Muscle layer of duodenum (tissue), 2 donors: ENCODE data around the gene MRPL37.

Experiments used
- H3K27ac ChIP-seq: one replicate; pipeline ENCODE4 v1.7.0; 2013; ENCODE audit warnings: mild to moderate bottlenecking, low read length
- H3K27me3 ChIP-seq: one replicate; pipeline ENCODE4 v1.7.0; 2013; ENCODE audit warnings: low read depth, mild to moderate bottlenecking, control low read depth, low read length
- H3K36me3 ChIP-seq, 2 donors: one replicate each; pipeline ENCODE4 v1.7.0; 2013; ENCODE audit warnings: low read length in 2 of 2, control low read depth in 1 of 2, mild to moderate bottlenecking in 1 of 2; ENCODE audit not compliant: insufficient read depth in 2 of 2, control insufficient read depth in 1 of 2
- H3K4me1 ChIP-seq, 2 donors: one replicate each; pipeline ENCODE4 v1.7.0; 2013; ENCODE audit warnings: low read length in 2 of 2, mild to moderate bottlenecking in 2 of 2, control low read depth in 1 of 2, moderate library complexity in 1 of 2; ENCODE audit not compliant: insufficient read depth in 2 of 2, control insufficient read depth in 1 of 2
- H3K4me3 ChIP-seq, 2 donors: one replicate each; pipeline ENCODE4 v1.7.0; 2013; ENCODE audit warnings: low read length in 2 of 2, low read depth in 1 of 2, mild to moderate bottlenecking in 1 of 2
- H3K9me3 ChIP-seq, 2 donors: one replicate each; pipeline ENCODE4 v1.7.0; 2013; ENCODE audit warnings: low read length in 2 of 2, control low read depth in 1 of 2, mild to moderate bottlenecking in 1 of 2; ENCODE audit not compliant: control insufficient read depth in 1 of 2
- donor health status: healthy.

The MRPL37 gene

DNA sequence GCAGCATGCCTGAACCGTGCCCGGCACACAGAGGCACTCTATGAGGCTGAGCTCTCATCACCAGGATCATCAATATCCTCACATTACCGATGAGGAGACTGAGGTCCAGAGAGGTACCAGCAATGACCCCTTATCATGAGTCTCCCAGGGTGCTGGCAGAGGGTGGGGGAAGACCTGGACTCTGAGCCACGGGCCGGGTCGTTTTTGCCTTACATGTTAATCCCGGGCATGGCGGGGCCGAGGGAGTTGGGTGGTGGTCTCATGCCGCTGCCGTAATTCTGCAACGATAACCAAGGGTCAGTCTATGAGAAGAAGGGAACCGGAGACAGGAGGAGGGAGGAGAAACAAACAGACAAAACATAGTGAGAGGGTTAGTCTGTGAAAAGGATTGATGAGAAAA lies 43.1 kb downstream of the MRPL37 start:
- H3K4me1 ChIP-seq: peaks cover 0 to 43% of the 10 kb centered on the region in 2 donors
- no peaks in the 10 kb centered on the region for H3K27me3 ChIP-seq
- H3K27ac ChIP-seq: no peak overlapping the region
- H3K36me3 ChIP-seq: peaks cover 15 to 36% of the 10 kb centered on the region in 2 donors
- no peak overlapping the region for H3K4me3 ChIP-seq
- H3K9me3 ChIP-seq: no peaks in the 10 kb centered on the region

GRCh38 chr1:54244655-54245054 lies 44.7 kb downstream of the MRPL37 start:
- no peak overlapping the region for H3K27ac ChIP-seq
- H3K9me3 ChIP-seq: no peaks in the 10 kb centered on the region
- no peak overlapping the region for H3K4me3 ChIP-seq
- H3K36me3 ChIP-seq: peaks cover 16 to 24% of the 10 kb centered on the region in 2 donors
- no peaks in the 10 kb centered on the region for H3K27me3 ChIP-seq
- H3K4me1 ChIP-seq: peaks cover 0 to 43% of the 10 kb centered on the region in 2 donors

DNA sequence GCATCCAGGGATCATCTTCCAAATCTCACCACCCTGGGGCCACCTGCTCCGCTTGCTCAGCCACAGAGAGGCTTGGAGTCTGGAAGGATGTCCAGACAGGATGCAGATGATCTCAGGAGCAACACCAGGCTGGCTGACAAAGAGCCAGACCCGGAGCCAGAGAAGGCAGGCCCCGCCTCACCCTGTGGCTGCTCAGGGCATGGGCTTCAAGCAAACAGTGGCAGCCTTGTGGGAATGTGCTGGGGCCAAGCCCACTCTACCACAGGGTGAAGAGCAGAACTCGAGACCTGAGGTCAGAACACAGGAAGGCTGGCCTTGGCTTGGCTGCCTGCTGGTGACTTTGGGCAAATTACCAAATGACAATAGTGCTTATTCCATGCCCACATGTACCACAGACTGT lies 45.5 kb downstream of the MRPL37 start:
- Histone ChIP-seq H3K9me3 (no peaks in the 10 kb centered on the region), H3K4me3 (no peak overlapping the region), H3K27ac (no peak overlapping the region), H3K27me3 (no peaks in the 10 kb centered on the region), H3K36me3 (peaks cover 16 to 23% of the 10 kb centered on the region in 2 donors), H3K4me1 (peaks cover 0 to 40% of the 10 kb centered on the region in 2 donors)

DNA sequence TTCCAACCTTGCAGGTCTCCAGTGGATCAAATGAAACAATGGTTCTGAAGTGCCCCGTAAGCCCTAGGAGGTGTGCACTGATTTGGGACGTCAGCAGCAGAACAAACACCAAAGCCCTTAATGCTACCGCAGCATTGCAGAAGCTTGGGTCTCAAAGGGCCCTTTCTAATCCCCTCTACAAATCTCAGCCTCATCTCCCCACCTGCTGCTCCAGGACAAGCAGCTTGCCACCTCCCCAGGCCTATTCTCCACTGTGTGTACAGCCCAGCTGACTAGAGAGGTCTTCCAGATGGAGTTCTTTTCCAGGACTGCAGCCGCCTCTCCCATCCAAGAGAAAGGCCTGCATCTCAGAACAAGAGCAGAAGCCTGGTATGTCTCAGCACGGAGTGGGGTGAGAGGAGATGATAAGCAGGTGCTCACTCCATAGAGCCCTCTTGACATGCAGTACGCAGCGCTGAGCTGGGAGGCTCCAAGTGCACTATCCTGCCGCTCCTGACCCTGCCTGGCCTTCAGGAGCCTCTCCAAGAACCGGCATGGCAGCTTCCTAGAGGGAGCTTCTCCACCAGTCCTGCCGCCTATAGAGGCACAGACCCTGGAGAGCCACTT lies 46.3 kb downstream of the MRPL37 start:
- Histone ChIP-seq H3K27ac (no peak overlapping the region), H3K36me3 (peaks cover 16 to 22% of the 10 kb centered on the region in 2 donors), H3K9me3 (no peaks in the 10 kb centered on the region), H3K27me3 (no peaks in the 10 kb centered on the region), H3K4me1 (peaks cover 0 to 40% of the 10 kb centered on the region in 2 donors), H3K4me3 (no peak overlapping the region)

DNA sequence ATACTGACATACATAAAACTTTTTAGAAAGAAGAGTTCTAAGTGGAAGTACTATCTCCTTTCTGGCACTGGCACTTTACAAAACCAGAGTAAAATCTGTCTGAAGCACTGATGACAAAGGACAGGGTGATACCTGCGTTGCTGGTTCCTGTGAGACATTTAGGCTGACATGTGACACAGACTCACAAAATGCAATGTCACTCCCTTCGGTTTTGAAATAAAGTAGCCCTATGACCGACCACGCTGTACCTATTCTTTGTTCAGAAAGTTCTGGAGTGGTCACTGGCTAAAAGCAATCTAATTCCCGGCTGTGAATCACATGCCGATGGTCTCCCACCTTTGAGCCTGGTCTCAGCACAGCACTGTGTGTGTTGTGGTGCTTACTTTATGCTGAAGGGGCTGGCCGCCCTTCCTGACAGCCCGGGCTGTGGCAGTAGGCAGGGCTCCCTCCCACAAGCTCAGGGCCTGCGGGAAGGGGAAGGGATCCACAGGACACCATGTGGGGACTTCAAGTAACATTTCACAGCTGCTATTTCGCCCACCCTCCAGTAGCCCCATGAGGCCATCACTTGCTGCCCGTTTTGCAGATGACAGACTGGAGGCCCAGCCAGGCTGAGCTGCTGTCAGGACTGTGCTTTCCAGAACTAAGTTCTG lies 48.0 kb downstream of the MRPL37 start:
- Histone ChIP-seq H3K9me3 (no peaks in the 10 kb centered on the region), H3K36me3 (peaks cover 14 to 23% of the 10 kb centered on the region in 2 donors), H3K4me3 (no peak overlapping the region), H3K4me1 (peaks cover 0 to 40% of the 10 kb centered on the region in 2 donors), H3K27ac (no peak overlapping the region), H3K27me3 (no peaks in the 10 kb centered on the region)

DNA sequence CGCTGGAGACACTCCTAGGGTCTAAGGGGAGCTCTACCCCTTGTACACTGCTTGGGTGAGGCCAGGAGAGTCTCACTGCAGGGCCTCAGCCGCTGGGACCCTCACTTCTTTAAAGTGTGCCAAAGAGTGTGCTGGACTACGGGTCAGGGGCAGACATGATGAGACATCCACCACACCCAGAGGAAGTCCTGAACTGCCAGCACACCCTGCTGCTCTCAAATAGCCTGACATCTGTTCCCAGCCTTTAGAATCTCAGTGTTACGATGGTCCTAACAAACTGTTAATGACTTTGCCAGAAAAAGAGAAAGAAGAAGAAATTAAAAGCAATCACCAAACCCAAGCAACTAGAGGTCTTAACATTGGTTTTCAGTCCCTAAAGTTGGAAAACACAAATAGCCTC lies 49.0 kb downstream of the MRPL37 start:
- H3K27ac ChIP-seq: no peak overlapping the region
- no peaks in the 10 kb centered on the region for H3K27me3 ChIP-seq
- peaks cover 0 to 40% of the 10 kb centered on the region in 2 donors for H3K4me1 ChIP-seq
- H3K36me3 ChIP-seq: peaks cover 7 to 18% of the 10 kb centered on the region in 2 donors
- H3K9me3 ChIP-seq: no peaks in the 10 kb centered on the region
- no peak overlapping the region for H3K4me3 ChIP-seq

DNA sequence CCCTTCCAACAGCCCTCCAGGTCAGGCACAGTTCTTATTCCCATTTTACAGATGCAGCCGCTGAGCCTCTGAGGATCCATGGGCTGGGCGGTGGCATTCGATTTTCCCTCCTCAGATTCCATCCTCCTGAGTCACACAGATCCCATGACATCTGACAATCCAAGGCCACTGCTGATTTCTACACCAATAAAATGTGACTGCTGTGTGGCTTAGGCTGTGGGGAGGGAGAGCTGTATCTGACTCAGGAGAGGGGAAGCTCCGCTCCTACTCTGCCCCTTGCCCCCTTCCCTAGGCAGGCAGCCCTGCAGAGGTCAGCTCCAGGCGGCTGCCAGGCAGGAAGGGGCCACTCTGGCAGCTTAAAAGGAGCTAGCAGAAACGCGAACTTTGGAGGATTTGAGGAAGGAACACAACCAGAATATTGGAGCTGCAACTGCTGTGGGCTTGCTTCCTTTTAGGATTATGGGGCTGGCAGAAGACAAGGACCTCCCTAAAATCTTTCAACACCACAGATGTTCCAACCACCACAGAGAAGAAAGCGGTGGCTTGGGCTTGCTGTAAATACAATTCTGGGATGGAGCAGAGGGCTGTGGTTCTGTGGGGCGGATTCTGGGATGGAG lies 50.0 kb downstream of the MRPL37 start:
- peaks cover 7 to 18% of the 10 kb centered on the region in 2 donors for H3K36me3 ChIP-seq
- H3K27ac ChIP-seq: no peak overlapping the region
- no peak overlapping the region for H3K4me3 ChIP-seq
- no peaks in the 10 kb centered on the region for H3K9me3 ChIP-seq
- no peaks in the 10 kb centered on the region for H3K27me3 ChIP-seq
- peaks cover 0 to 37% of the 10 kb centered on the region in 2 donors for H3K4me1 ChIP-seq

DNA sequence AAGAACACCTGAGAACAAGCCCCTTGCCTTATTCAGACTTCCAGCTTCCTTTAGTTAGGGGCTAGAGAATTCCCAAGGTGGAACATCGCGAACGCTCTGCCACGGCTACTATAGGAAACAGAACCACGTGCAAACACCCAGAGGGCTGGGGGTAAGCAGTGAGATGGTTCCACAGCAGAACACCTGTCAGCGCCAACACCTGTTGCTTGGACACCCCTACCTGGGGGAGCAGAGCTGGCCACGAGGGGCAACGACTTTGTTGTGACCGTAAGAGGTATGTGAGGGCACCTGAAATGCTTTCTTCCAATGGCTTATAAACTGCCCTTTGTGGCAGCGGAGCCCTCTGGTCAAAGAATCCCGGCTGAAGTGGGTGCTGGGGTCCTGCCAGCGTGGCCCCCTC lies 50.7 kb downstream of the MRPL37 start:
- H3K4me1 ChIP-seq: peaks cover 0 to 30% of the 10 kb centered on the region in 2 donors
- peaks cover 7 to 18% of the 10 kb centered on the region in 2 donors for H3K36me3 ChIP-seq
- no peaks in the 10 kb centered on the region for H3K9me3 ChIP-seq
- H3K4me3 ChIP-seq: no peak overlapping the region
- no peak overlapping the region for H3K27ac ChIP-seq
- H3K27me3 ChIP-seq: no peaks in the 10 kb centered on the region

- H3K27ac ChIP-seq: no peak overlapping the region
- H3K4me3 ChIP-seq: no peak overlapping the region
- H3K4me1 ChIP-seq: peaks cover 0 to 12% of the 10 kb centered on the region in 2 donors
Observed at GRCh38 chr1:54252371-54252936, 52.5 kb downstream of the MRPL37 start.

DNA sequence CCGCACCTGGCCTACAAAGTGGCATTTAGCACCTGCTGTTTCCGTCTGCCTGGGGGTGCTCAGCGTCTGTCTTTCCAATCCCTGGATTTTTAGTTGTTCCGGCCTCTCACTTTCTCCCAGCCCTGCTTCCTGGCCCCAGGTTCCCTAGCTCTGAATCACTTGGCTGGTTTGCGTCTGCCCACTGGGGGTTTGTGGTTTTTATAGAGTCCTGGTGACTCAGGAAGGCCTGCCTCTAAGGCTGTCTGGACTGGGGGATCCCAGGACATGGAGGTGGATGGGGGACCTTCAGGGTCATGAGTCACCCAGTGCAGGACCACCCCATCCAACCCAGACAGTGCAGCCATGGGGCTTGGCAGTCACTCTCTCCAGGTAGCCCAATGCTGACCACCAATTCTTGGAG lies 53.5 kb downstream of the MRPL37 start:
- H3K9me3 ChIP-seq: no peaks in the 10 kb centered on the region
- H3K27me3 ChIP-seq: no peaks in the 10 kb centered on the region
- H3K4me1 ChIP-seq: peaks cover 0 to 8% of the 10 kb centered on the region in 2 donors
- H3K27ac ChIP-seq: no peak overlapping the region
- H3K36me3 ChIP-seq: peaks cover 2 to 18% of the 10 kb centered on the region in 2 donors
- no peak overlapping the region for H3K4me3 ChIP-seq

More at GRCh38 chr1:54252371-54252936, 52.5 kb downstream of the MRPL37 start:
- peaks cover 7 to 18% of the 10 kb centered on the region in 2 donors for H3K36me3 ChIP-seq
- no peaks in the 10 kb centered on the region for H3K9me3 ChIP-seq
- no peaks in the 10 kb centered on the region for H3K27me3 ChIP-seq

GRCh38 chr1:54254055-54254454 lies 54.1 kb downstream of the MRPL37 start:
- H3K36me3 ChIP-seq: peaks cover 0 to 18% of the 10 kb centered on the region in 2 donors
- no peaks in the 10 kb centered on the region for H3K27me3 ChIP-seq
- no peak overlapping the region for H3K27ac ChIP-seq
- no peaks in the 10 kb centered on the region for H3K9me3 ChIP-seq
- H3K4me1 ChIP-seq: peaks cover 0 to 4% of the 10 kb centered on the region in 2 donors
- no peak overlapping the region for H3K4me3 ChIP-seq
